ENCODE data around the gene PLET1. TPM values are rescaled to one million over a fixed set of nuclear protein-coding genes. Genes with fewer than 3 reads are reported as not detected.

The PLET1 gene
- total and polyA plus RNA-seq, 7 donors = 0.60 TPM; not detected in 6

GRCh38 chr11:112225753-112226061 is 35.0 kb downstream of the PLET1 start:
- Histone ChIP-seq H3K36me3 (peaks cover 0 to 21% (median 2%) of the 10 kb centered on the region in 4 donors), H3K27ac (peak overlapping the region; percentile 96 to 99 (median 97)), H3K4me1 (peaks cover 0 to 35% (median 26%) of the 10 kb centered on the region in 4 donors), H3K27me3 (no peaks in the 10 kb centered on the region), H3K9me3 (no peaks in the 10 kb centered on the region), H3K4me3 (peak overlapping the region; percentile 56 to 79 (median 70))
- 18 to 24% methylated on average over 7 to 8 of the region's 8 CpGs for WGBS, 2 donors
- no peak for TF ChIP-seq POLR2A (IDR thresholded peaks at IDR 0.05)
- TF ChIP-seq POLR2AphosphoS5 (IDR thresholded peaks at IDR 0.05) = no peak
- no peak for TF ChIP-seq CTCF (IDR thresholded peaks at IDR 0.05)
- no peak for TF ChIP-seq EP300 (IDR thresholded peaks at IDR 0.05)
- intact Hi-C loops (cut with DNase I) = loop anchor here (10.0 kb wide), 2 partner anchors 359 to 1089 kb away; partner anchors contain the start of gene TTC12
- DNase-seq = peak; percentile 90

- no peak for DNase-seq
- no peak overlapping the region for H3K4me3 ChIP-seq
- peaks cover 0 to 4% (median 0%) of the 10 kb centered on the region in 4 donors for H3K36me3 ChIP-seq
- H3K27ac ChIP-seq = no peak overlapping the region
- H3K9me3 ChIP-seq = no peaks in the 10 kb centered on the region
- WGBS, 2 donors = 94% methylated on average over 5 of the region's 5 CpGs
- intact Hi-C loops (cut with DNase I) = loop anchor here (10.0 kb wide), 2 partner anchors 361 to 1091 kb away; partner anchors contain the start of gene TTC12
- no peaks in the 10 kb centered on the region for H3K27me3 ChIP-seq
- H3K4me1 ChIP-seq = peaks cover 0 to 36% (median 31%) of the 10 kb centered on the region in 4 donors
- TF ChIP-seq CTCF (IDR thresholded peaks at IDR 0.05) (no peak), EP300 (IDR thresholded peaks at IDR 0.05) (no peak), POLR2AphosphoS5 (IDR thresholded peaks at IDR 0.05) (no peak), POLR2A (IDR thresholded peaks at IDR 0.05) (no peak)
These were observed 36.7 kb downstream of the PLET1 start for GRCh38 chr11:112223754-112224532.

GRCh38 chr11:112223121-112223520 is 37.5 kb downstream of the PLET1 start:
- TF ChIP-seq CTCF (IDR thresholded peaks at IDR 0.05) = no peak
- no peak for TF ChIP-seq POLR2AphosphoS5 (IDR thresholded peaks at IDR 0.05)
- TF ChIP-seq POLR2A (IDR thresholded peaks at IDR 0.05) = no peak
- TF ChIP-seq EP300 (IDR thresholded peaks at IDR 0.05) = no peak
- 39 to 67% methylated on average over 1 of the region's 1 CpG for WGBS, 2 donors
- Histone ChIP-seq H3K36me3 (no peaks in the 10 kb centered on the region), H3K4me1 (peaks cover 0 to 34% (median 29%) of the 10 kb centered on the region in 4 donors), H3K9me3 (no peaks in the 10 kb centered on the region), H3K4me3 (no peak overlapping the region), H3K27me3 (no peaks in the 10 kb centered on the region), H3K27ac (no peak overlapping the region)
- intact Hi-C loops (cut with DNase I) = loop anchor here (10.0 kb wide), 2 partner anchors 362 to 1092 kb away; partner anchors contain the start of gene TTC12
- no peak for DNase-seq

GRCh38 chr11:112222303-112222702 is 38.4 kb downstream of the PLET1 start:
- H3K27ac ChIP-seq = peak overlapping the region in 3 of 4 donors; percentile 35 to 59 (median 54)
- no peak overlapping the region for H3K4me3 ChIP-seq
- 63 to 93% methylated on average over 4 of the region's 4 CpGs for WGBS, 2 donors

More at GRCh38 chr11:112222303-112222702, 38.4 kb downstream of the PLET1 start:
- H3K9me3 ChIP-seq = no peaks in the 10 kb centered on the region
- H3K4me1 ChIP-seq = peaks cover 0 to 28% (median 23%) of the 10 kb centered on the region in 4 donors
- no peaks in the 10 kb centered on the region for H3K27me3 ChIP-seq
- TF ChIP-seq POLR2AphosphoS5 (IDR thresholded peaks at IDR 0.05) (no peak), POLR2A (IDR thresholded peaks at IDR 0.05) (no peak), EP300 (IDR thresholded peaks at IDR 0.05) (no peak), CTCF (IDR thresholded peaks at IDR 0.05) (no peak)
- no peak for DNase-seq
- H3K36me3 ChIP-seq = no peaks in the 10 kb centered on the region
- intact Hi-C loops (cut with DNase I) = loop anchor here (10.0 kb wide), 2 partner anchors 362 to 1092 kb away; partner anchors contain the start of gene TTC12
